Tongue (tissue), 2 donors: ENCODE results near the gene SHC2. TPM values are rescaled to one million over a fixed set of nuclear protein-coding genes. Genes with fewer than 3 reads are reported as not detected.
"Not testable (repeated sequence)": the region's sequence is repeated elsewhere in the genome, so short reads cannot be mapped to it uniquely, and the experiment has no call there.

Source experiments
- DNase-seq: peaks from one replicate; pipeline ENCODE4 v3.0.0-alpha.2; 2015
- total RNA-seq: library from RNA; depleted of rRNA; stranded (reverse); fragments of >200 nt; gene quantifications from one replicate; pipeline ENCODE4 v1.2.3, GENCODE V29; 2014

Gene SHC2
- total RNA-seq, 1 donor from 2014 or later: 18.3 TPM

DNA sequence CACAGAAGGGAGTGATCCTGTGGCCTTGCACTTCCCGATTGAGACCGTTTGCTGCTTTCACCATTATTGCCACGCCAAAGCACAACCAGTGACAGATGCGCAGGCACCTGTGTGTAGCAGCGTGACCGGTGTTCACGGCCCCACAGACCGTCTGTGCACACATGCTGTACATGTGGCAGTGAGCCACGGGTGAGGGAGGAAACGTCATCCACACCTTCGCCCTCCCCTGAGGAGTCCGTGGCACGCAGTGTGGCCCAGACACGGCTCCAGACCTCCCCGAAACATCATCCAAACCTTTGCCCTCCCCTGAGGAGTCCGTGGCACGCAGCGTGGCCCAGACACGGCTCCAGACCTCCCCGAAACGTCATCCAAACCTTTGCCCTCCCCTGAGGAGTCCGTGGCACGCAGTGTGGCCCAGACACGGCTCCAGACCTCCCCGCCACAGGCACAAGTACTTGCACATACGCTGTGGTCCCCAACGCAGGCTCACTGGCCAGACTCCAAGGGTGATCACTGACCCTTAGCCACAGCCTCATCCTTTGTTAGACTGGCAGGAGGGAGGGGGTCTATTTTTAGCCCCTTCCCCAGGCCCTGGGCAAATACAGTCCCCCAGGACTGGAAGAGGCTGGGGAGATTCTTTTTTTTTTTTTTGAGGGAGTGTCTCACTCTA lies 7.9 kb upstream of the SHC2 start:
- no peak for DNase-seq

GRCh38 chr19:467554-467953 lies 6.7 kb upstream of the SHC2 start:
- no peak for DNase-seq

- DNase-seq: no peak
Measured at GRCh38 chr19:465056-465816, 4.4 kb upstream of the SHC2 start.

GRCh38 chr19:464208-464545 lies 3.3 kb upstream of the SHC2 start:
- DNase-seq: no peak

GRCh38 chr19:463483-464207 lies 2.8 kb upstream of the SHC2 start:
- DNase-seq: no peak

DNA sequence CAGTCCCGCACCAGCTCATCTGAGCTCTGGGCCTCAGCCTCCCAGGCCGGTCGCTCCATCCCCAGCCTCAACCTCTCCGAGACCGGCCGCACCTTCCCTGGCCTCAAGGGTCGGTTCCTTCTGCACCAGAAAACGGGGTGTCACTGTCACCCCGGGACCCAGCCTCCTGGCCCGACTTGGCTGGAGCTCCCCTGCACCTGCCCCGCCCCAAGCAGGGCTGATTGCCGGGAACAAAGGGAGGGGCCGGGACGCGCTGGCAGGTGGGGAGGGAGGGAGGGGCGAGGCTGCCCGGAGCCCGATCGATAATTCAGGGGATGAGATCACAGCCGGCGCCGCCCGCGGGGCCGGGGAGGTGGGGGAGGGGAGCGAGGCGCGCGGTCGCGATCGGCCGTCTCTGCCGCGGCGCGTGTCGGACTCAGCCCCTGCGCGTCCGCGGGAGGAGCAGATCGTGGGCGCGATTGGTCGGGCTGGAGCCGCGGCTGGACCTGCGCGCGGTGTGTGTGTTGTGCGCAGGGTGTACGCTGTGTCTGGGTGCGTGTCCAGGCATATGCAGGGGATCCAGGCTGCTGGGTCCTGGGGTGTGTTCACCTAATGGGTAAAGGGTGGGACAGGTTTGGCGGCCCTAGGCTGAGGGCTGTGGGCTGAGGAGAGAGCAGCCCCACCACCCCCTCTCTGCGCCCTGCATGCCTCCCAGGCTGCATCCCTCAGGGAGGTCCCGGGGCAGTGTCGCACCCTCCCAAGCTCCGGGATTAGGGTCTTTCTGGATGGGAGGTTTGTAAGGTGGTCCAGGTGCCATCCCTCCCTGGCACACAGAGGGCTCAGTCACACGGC lies 1.1 kb upstream of the SHC2 start:
- DNase-seq: peak; percentile 45

DNA sequence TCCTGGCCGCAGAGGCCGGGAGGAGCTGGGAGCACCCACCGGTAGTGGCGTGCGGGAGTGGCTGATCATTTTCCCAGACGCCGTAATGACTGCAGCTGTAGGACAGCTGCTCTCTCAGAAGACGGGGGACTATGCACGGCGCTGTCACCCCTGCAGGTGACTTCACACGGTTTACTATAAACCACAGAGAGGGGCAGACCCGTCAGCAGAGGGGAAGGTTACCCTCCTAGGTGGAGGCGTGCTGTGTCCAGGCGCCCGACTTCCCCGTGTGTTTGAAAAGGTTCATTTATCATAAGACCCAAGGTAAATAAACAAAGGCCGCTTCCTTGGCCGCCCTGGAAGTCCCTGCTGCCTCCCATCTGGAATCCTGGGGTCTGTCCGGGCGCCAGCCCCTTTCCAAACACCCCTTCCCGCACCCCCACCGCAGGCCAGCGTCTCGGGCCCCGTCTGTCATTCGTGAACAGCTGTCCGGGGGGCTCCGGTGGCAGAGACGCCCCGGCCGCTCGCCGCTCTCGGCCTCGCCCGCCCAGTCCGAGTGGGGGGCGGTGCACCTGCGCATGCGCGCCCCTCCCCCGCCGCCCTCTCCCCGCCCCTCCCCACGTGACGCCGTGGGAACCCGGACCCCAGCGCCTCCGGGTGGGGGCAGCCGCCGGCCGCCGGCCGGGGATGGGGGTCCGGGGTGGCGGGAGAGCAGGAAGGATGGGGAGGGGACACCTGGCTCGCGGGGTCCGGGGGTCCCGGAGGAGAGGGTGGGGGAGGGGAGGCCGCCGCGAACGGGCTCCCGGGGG lies 915 bp downstream of the SHC2 start:
- peak; percentile 90 for DNase-seq

- no peak for DNase-seq
Measured at GRCh38 chr19:458091-459042, 2.5 kb downstream of the SHC2 start.

DNA sequence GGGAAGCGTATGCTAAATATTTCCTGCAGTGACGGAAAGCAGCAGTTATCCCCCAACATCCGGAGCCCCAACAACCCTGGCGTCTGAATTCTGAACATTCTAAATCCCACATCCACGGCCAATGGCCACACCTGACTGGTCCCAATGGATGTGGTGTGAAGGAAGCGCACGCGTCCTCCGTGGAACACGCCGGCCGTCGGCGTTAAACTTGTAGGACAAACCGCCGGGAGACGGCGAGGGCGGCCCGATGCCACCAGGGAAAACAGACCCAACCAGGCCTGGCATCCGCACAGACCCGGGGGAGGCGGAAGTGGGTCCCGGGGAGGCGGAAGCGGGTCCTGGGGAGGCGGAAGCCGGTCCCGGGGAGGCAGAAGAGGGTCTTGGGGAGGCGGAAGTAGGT lies 3.2 kb downstream of the SHC2 start:
- no peak for DNase-seq

- DNase-seq: peak; percentile 20
Measured at GRCh38 chr19:456547-457110, 4.2 kb downstream of the SHC2 start.

- no peak for DNase-seq
Measured at GRCh38 chr19:455851-456546, 4.8 kb downstream of the SHC2 start.

DNA sequence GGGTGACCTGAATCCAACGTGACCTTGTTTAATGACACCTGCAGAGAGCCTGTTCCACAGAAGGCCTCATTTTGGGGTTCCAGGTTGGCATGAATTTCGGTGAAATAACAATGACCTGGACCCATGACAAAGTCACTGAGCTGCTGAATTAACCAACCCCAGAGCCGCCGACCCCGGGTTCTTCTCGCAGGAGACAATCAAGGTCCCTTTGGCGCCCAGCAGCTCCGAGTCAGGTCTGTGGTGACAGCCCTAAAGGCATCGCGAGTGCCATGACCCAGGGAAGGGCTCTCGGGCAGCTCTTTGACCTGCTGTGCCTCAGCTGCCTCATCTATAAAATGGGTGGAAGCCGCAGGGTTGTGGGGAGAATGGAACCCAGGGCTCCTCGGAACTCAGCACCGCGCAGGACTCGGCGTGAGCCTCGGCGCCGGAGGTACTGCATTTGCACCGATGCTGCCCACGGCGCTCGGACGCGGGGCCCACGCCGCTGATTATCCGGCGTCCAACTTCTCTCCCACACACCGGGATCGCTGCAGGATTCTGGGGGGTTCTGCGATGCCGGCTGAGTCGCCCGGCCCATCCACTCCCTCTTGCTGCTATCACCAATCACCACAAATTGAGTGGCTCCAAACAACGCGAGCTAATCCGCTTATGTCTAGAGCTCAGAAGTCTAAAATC lies 5.7 kb downstream of the SHC2 start:
- no peak for DNase-seq

DNA sequence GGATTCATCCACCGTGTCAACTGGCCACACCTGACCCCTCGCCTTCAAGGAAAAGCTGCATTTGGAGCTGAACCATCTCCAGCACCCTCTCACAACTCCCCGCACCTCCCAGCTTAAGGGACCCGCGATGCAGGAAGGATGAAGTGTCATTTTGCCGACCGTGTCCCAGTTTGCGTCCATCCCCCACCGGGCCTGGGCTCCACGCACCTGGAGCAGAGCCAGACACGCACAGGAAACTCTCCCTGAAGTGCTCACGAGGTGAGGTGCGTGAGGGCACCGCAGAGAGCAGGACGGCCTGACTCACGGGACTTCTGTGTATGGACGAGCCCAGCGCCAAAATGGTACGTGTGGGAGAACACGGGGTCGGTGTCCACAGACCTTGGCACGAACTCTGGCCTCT lies 7.2 kb downstream of the SHC2 start:
- no peak for DNase-seq

GRCh38 chr19:452829-453228 lies 8.0 kb downstream of the SHC2 start:
- DNase-seq: no peak

- not testable (repeated sequence) for DNase-seq
Measured at GRCh38 chr19:450912-451481, 9.8 kb downstream of the SHC2 start.

- DNase-seq: no peak
Measured at GRCh38 chr19:449916-450315, 10.9 kb downstream of the SHC2 start.

DNA sequence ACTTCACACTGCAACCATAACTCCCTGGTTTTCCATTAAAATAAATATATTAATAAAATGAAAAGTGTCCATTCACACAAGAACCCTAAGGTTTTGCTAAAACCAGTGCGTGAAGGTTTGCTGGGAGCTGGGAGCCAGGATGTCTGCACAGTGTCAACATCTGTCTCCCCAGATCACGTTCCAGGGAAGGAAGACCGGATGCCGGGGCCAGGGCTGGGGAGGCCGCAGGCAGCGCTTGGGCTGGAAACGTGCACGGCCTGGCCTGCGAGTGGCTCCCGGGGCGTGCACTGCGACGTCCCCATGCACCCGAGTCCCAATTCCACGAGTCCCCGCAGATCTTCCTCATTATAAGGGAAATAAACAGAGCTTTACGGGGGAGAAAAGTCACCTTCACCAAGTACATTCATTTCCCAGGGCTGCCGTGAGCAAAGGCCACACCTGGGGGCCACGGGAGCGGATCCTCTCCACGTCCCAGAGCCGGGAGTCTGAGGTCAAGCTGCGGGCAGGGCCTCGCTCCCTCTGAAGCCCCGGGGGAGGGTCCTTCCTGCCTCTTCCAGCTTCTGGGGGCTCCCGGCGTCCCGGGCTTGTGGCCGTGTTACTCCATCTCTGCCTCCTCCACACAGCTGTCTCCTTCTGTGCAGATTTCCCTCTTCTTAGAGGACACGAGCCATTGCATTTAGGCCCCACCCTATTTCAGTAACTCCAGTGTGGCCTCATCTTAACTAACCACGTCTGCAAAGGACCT lies 12.8 kb downstream of the SHC2 start:
- DNase-seq: peak; percentile 85

DNA sequence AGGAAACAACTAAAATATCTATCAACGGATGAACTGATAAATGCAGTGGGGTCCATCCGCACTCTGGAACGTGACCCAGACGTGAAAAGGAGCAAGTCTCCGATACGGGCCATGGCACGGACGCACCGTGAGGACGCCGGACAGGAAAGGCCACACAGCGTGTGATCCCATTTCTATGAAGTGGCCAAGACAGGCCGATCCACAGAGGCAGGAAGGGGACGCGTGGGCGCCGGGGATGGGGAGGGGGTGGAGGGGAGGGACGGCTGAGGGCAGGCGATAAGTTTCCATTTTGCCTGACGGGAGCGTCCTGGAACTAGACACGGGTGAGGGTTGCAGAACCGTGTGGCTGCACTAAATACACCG lies 13.8 kb downstream of the SHC2 start:
- no peak for DNase-seq
